GM19467 (cell line): ENCODE data around the gene INIP.
"Not testable (repeated sequence)": the region's sequence is repeated elsewhere in the genome, so short reads cannot be mapped to it uniquely, and the experiment has no call there.

Experiments
- ATAC-seq: cut with Tn5 transposase; IDR thresholded peaks from one replicate; pipeline ENCODE4 v1.9.1; 2021; ENCODE audit warnings: mild to moderate bottlenecking, moderate library complexity; ENCODE audit not compliant: unreplicated experiment

INIP gene

GRCh38 chr9:112743216-112743836, 25.4 kb upstream of the INIP start:
- ATAC-seq, result no peak

- no peak for ATAC-seq
These were observed 17.0 kb upstream of the INIP start for GRCh38 chr9:112734892-112735291.

GRCh38 chr9:112731971-112732370, 14.1 kb upstream of the INIP start:
- ATAC-seq, result no peak

DNA sequence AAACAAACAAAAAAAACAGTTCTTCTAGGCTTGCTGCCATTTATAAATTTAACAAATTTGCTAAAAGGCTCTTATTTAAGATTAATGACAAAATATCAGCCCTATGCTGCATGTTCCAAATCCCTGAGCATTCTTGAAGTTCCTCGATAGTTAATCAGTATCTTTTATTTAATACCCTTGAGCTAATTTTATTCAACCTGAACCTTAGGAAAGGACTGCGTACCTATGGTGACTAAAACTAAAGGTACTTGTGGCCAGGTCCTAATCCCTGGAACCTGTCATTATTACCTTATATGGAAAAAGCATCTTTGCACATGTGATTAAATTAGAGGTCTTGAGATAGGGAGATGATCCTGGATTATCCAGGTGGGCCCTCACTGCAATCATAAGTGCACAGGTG, 10.5 kb upstream of the INIP start:
- no peak for ATAC-seq

- ATAC-seq, result no peak
These were observed 8.5 kb upstream of the INIP start for GRCh38 chr9:112726428-112726827.

- ATAC-seq, result no peak
These were observed 8.0 kb upstream of the INIP start for GRCh38 chr9:112725961-112726360.

GRCh38 chr9:112722749-112723148, 4.8 kb upstream of the INIP start:
- not testable (repeated sequence) for ATAC-seq

DNA sequence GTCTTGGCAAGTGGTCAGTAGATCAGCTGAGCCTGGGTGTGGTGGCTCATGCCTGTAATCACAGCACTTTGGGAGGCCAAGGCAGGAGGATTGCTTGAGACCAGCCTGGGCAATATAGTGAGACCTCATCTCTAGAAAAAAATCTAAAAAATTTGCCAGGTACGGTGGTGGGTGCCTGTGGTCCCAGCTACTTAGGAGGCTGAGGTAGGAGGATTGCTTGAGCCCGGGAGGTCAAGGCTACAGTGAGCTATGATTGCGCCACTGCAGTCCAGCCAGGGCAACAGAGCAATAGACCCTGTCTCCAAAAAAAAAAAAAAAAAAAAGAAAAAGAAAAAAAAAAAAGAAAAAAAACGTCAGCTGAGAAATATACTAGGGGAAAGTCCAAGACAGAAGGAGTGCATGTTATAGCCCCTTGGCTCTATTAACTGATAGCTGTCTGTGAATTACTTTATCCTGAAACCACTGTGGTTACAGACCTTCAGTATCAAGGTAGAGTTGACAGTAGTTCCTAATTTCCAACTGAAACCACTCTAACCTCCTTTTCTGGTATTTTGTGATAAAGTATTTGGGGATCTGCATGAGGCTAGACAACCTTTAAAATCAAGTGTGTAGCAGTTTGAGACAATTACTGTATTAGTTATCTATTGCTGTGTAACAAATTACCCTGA, 2.3 kb upstream of the INIP start:
- ATAC-seq, result no peak

- ATAC-seq, result no peak
These were observed 1.8 kb upstream of the INIP start for GRCh38 chr9:112719696-112720095.

DNA sequence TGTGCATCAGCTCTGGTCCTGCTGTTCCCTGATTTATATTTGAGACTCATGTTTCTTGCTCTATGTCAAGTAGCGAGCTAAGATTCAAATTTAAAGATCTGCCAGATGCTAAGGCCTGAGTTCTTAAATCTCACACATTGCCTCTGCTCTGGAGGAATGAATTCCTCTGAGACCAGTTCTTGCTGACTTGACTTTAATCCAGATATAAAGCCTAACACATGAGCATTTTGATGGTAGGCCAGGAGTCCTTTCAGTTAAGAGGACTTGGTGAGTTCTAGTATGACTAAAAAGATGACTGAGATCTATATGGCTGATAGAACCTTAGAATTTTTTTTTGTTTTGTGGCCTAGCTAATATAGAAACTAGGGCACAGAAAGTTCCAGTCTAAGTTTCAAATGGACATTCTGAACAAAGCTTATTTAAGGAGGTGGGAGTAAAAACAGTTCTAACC, 1.3 kb upstream of the INIP start:
- no peak for ATAC-seq

DNA sequence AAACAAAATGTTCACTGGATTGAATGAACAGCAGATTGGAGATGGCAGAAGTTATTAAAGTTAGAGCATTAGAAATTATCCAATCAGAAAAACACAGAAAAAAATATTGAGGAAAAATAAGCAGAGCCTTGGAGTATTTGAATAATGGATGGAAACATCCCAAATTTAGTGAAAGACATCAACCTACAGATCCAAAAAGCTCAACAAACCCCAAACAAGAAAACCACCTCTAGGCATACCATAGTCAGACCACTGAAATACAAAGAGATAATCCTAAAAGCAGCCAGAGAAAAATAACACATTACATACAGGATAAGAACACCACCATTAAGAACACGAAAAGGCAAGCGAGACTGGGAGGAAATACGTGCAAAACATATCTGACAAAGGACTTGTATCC, 5.2 kb downstream of the INIP start:
- ATAC-seq, result no peak

- ATAC-seq, result no peak
These were observed 6.7 kb downstream of the INIP start for GRCh38 chr9:112711050-112711689.

DNA sequence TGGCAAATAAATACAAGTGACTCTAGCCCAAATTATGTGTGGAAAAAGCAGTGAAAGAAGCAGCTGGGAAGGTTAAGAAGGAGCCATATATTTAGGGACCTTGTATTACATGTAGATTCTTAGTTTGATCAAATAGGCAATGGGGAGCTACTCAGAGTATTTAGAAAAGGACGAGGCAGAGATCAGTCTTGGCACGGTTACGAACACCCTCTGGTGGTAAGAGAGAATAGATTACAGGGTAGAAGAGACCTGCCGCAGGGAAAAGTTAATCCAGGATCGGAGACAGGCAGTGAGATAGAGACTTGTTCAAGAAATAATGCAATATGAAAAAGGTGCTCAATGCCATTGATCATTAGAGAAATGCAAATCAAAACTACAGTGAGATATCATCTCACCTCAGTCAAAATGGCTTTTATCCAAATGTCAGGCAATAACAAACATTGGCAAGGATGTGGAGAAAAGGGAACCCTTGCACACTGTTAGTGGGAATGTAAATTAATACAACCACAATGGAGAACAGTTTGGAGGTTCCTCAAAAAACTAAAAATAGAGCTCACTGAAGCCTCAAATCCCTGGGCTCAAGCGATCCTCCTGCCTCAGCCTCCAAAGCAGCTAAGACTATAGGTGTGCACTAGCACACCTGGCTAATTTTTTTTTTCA, 12.0 kb downstream of the INIP start:
- no peak for ATAC-seq

- ATAC-seq, result no peak
These were observed 14.6 kb downstream of the INIP start for GRCh38 chr9:112703304-112703703.

DNA sequence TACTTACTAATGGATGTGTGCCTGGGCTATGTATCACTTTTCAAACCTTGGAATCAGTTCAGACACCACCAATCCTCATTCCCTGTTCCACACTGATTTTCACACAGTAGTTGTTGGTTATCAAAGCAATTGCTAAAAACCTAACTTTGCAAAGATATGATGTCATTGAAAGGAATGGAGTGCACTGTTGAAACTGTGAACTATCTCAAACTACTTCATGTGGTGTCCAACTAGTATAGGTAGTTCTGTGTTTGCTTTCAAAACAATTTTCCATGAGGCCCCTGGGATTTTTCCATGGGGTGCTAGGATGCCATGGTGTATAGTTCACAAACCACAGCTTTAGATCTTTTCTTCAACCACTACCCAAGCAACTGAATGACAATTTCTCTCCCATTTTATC, 17.8 kb downstream of the INIP start:
- no peak for ATAC-seq

- ATAC-seq, result peak; percentile 65
These were observed 18.7 kb downstream of the INIP start for GRCh38 chr9:112699230-112699629.

DNA sequence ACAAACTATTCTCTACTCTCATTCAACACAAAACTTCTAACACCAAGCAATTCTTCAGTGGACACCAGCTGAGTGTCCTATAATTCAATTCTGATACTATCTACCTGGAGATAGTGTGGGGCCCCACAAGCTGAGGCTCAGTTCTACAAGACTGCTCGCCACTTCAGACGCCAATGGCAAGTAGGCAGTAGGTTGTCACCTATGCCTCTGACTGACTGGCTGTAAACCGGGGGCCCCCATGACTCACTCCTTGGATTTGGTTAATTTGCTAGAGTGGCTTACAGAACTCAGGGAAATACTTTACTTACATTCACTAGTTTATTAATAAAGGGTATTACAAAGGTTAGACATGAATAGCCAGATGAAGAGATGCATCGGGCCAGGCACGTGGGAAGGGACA, 21.5 kb downstream of the INIP start:
- no peak for ATAC-seq

DNA sequence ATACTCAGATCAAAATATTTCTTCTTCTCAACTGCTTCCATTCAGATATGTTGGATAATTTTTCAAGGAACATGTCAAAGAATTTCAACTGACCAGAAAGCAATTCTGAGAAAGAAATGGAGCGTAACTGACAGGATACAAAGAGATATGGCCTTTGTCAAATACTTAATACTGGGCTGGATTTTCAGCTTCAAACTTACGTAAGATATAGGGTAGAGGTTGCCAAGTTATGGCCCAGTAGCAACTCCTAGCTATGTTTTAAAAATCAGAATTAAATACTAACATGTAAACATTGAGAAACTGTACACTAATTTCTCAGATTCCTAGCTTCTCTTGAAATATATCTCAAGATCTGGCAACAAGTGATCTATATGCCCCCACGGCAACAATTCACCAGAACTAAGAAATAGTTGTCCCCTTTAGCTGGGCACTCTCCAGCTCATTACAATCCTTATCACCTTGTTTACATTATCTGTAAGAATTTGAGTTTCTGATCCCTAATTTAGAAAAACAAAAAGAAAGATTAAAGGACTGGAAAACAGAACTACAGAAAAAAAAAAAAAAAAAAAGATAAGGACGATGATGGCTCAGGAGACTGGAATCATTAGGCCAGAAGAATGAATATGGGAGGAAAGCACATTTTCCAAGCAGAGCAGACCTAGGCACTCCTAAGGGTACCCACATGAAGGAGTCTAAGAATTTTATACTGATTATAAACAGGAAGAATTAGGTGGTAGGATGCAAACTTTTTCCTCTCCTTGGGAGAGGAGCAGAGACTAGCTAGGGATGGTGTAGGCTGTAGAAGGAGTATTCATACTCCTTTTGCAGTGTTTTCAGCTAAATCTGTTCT, 23.0 kb downstream of the INIP start:
- ATAC-seq, result no peak

DNA sequence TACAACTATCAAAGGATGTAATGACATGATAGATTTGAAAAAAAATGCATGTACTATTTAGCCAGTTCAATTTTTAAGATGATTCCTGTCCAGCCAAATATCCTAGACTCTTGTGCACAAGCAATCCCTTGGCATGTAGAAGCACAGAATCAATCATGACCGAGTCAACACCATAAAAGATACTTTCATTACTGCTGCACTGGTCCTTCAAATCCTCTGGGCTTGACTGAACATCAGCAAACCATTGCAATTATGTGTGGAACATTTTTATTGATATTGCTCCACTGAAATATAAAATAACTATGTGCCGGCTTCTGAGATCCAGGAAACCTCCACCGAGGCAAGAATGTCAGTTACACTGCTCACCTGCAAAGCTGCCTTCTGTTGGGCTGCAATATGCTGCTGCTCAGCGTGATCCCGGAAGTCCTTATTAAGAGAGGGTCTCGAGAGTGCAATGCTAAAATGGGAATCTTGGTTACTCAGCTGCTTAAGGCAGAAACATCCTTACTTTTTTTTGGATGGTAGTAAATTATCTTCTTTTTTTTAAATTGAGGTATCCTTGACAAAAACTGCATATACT, 28.7 kb downstream of the INIP start:
- ATAC-seq, result no peak

GRCh38 chr9:112680731-112681402, 37.0 kb downstream of the INIP start:
- ATAC-seq, result no peak
